Colonic mucosa (tissue), 4 donors: ENCODE measurements around the gene ALPK1. TPM values are rescaled to one million over a fixed set of nuclear protein-coding genes. Genes with fewer than 3 reads are reported as not detected.

Experiments used
- DNase-seq: peaks from one replicate; pipeline ENCODE4 v3.0.0-alpha.2; 2020
- H3K27ac ChIP-seq: fragments of 200-600 bp; one replicate; pipeline ENCODE4 v1.8.0; 2021
- H3K27me3 ChIP-seq: fragments of 200-600 bp; one replicate; pipeline ENCODE4 v1.8.0; 2021
- H3K36me3 ChIP-seq: fragments of 200-600 bp; one replicate; pipeline ENCODE4 v1.8.0; 2021
- H3K4me1 ChIP-seq: fragments of 200-600 bp; one replicate; pipeline ENCODE4 v1.8.0; 2021; ENCODE audit warnings: mild to moderate bottlenecking
- H3K4me3 ChIP-seq: fragments of 200-600 bp; one replicate; pipeline ENCODE4 v1.8.0; 2021
- H3K9ac ChIP-seq, 2 donors: one replicate each; pipeline ENCODE4 v1.7.0; 2013; ENCODE audit warnings: control low read depth in 2 of 2, low read depth in 2 of 2, low read length in 2 of 2
- H3K9me3 ChIP-seq: fragments of 200-600 bp; one replicate; pipeline ENCODE4 v1.8.0; 2021
- intact Hi-C: fragments of 100-400 bp; cut with DNase I; formaldehyde crosslinking; loops from one replicate; pipeline ENCODE4 v1.14.1; 2022
- total RNA-seq, 2 donors: library from RNA; stranded (reverse); fragmentation: NEBNext Ultra II Directional in 1 of 2; extraction: Animal tissue kit (Norgen Biotek cat#: 25700) in 1 of 2; gene quantifications; one replicate each; pipeline ENCODE4 v1.2.1, GENCODE V29; 2021
- TF ChIP-seq, protein P1 (sequence below): fragments of 200-600 bp; IDR thresholded peaks from one replicate; pipeline ENCODE4 v1.8.0; 2022; ENCODE audit warnings: antibody characterized with exemption, mild to moderate bottlenecking
- donor health status: healthy.
- donor health status: DM: no; HTN: no; CAD: no.
- donor health status: DM: no; HTN: no; CAD: no.

ALPK1 gene
- total RNA-seq, 2 donors from 2014 or later, result 22.5 to 22.9 TPM

DNA sequence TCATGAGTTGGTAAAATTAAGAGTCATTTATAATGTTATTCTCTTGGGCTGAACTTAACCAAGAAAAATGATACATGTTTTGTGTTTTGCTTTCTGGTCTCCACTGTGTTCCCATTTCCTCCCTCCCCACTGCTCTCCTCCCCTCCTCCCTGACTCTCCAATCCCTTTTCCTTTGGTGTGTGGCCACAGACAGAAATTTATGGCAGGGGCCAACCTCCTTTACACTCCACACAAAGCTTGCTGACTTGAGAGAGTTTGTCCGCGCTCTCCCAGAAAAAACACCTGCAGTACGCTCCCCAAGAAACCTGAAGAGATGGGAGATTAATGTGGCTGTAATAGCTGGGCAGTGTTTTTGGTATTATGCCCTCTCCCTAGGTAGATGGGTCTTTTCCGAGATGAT lies 88.9 kb downstream of the ALPK1 start:
- H3K36me3 ChIP-seq, result no peaks in the 10 kb centered on the region
- intact Hi-C loops, result no loop called here
- H3K9ac ChIP-seq, result no peak overlapping the region
- H3K27ac ChIP-seq, result no peak overlapping the region
- no peak overlapping the region for H3K4me3 ChIP-seq
- TF ChIP-seq, protein P1, sequence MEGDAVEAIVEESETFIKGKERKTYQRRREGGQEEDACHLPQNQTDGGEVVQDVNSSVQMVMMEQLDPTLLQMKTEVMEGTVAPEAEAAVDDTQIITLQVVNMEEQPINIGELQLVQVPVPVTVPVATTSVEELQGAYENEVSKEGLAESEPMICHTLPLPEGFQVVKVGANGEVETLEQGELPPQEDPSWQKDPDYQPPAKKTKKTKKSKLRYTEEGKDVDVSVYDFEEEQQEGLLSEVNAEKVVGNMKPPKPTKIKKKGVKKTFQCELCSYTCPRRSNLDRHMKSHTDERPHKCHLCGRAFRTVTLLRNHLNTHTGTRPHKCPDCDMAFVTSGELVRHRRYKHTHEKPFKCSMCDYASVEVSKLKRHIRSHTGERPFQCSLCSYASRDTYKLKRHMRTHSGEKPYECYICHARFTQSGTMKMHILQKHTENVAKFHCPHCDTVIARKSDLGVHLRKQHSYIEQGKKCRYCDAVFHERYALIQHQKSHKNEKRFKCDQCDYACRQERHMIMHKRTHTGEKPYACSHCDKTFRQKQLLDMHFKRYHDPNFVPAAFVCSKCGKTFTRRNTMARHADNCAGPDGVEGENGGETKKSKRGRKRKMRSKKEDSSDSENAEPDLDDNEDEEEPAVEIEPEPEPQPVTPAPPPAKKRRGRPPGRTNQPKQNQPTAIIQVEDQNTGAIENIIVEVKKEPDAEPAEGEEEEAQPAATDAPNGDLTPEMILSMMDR, result no peak
- no peaks in the 10 kb centered on the region for H3K27me3 ChIP-seq
- H3K4me1 ChIP-seq, result no peaks in the 10 kb centered on the region
- no peaks in the 10 kb centered on the region for H3K9me3 ChIP-seq
- DNase-seq, result no peak

DNA sequence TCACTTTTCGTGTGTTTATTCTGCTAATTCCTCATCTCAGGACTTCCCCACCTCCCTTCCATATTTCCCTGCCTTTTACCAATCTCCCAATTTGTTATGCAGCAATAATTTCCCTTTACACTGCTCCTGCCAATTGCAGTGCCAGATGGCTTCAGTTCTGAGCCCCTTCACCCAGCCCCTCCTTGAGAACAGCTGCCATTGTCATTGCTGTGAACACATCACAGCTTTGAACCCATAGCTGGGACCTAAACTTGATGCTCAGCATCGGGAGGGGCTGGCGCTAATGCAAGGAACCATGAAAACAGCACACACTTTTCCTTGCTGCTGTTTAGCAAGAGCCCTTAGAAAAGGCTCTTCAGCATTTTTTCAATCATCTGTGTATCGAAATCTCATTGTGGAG lies 104.9 kb downstream of the ALPK1 start:
- Histone ChIP-seq H3K9me3 (no peaks in the 10 kb centered on the region), H3K27ac (no peak overlapping the region), H3K4me3 (no peak overlapping the region), H3K4me1 (no peaks in the 10 kb centered on the region), H3K9ac (no peak overlapping the region), H3K27me3 (no peaks in the 10 kb centered on the region), H3K36me3 (no peaks in the 10 kb centered on the region)
- TF ChIP-seq, protein P1, result no peak
- no peak for DNase-seq
- intact Hi-C loops, result no loop called here

DNA sequence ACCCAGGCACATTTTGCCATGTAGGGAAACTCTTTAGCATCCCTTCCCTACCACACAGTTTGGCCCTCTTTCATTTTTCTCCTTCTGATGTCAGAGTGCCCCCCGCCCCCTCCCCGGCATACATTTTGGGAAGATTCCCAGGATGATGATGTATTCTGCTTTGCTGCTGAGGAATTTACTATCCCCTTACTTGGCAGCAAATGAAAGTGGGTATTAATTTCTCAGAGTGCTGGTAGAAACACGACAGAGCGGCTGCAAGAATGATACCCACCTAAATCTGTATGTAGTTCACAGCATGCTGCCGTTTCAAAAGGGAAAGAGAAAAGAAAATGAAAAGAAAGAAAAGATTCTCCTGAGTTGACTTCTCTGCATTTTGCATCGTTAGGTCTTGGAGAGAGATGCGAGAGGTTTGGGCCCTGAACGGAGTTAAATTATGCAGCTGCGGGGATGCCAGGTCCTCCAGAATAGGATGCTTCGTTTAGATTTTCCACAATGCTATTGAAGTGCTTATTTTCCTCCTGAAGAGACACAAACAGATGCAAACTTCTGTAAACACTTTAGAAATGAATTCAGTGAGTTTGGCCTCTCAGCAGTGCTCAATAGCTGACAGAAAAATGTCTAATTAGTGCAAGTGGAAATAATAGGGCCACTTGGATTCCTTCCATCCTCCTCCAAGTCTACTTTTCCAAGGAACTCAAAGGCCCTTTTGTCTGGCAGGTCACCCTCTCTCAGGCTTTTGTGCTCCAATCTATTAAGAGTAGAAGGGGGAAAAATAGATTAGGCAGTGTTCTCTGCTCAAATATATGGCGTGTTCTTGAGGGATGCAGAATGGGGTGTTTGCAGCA lies 106.2 kb downstream of the ALPK1 start:
- DNase-seq, result no peak
- intact Hi-C loops, result no loop called here

DNA sequence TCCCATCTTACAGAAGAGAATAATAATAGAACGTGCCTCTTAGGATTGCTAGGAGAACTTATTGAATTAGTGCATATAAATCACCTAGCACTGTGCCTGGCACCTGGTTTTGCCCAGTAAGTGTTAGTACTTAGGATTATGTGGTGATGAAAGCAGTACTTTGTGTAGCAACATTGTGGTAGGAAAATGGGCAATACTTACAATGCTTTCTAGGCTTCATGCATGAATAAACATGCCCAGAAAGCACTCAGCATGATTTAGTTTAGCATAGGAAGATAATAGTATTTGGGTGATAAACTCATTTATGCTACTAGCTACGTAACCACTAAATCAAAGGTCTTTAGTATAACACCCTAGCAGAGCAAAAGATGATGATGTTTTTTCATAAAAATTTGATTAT lies 113.2 kb downstream of the ALPK1 start:
- DNase-seq, result no peak
- H3K27ac ChIP-seq, result no peak overlapping the region
- TF ChIP-seq, protein P1, result no peak
- intact Hi-C loops, result no loop called here
- no peaks in the 10 kb centered on the region for H3K27me3 ChIP-seq
- H3K4me3 ChIP-seq, result no peak overlapping the region
- no peak overlapping the region for H3K9ac ChIP-seq
- no peaks in the 10 kb centered on the region for H3K36me3 ChIP-seq
- H3K9me3 ChIP-seq, result no peaks in the 10 kb centered on the region
- H3K4me1 ChIP-seq, result no peaks in the 10 kb centered on the region

More for the DNA sequence above, 106.2 kb downstream of the ALPK1 start:
- no peak overlapping the region for H3K27ac ChIP-seq
- H3K9ac ChIP-seq, result no peak overlapping the region
- no peaks in the 10 kb centered on the region for H3K9me3 ChIP-seq
- no peaks in the 10 kb centered on the region for H3K4me1 ChIP-seq
- TF ChIP-seq, protein P1, result no peak
- H3K36me3 ChIP-seq, result no peaks in the 10 kb centered on the region
- H3K27me3 ChIP-seq, result no peaks in the 10 kb centered on the region
- no peak overlapping the region for H3K4me3 ChIP-seq

DNA sequence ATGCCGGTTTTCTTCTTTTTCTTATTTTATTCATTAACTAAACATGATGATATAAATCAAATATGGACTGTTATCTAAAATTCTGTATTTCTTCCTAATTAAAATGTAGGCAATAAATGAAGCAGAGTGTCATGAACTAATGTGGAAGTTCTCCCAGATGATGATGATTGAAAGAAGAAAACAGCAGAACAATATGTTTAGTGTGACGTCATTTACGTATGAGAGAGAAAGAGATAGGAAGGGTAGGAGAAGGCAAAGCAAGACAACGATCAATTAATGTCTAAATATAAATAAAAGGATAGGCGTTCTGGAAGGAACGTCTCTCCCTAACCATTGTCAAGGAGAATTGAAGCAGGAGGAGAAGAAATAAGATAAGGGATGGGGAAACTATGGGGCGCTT lies 113.6 kb downstream of the ALPK1 start:
- intact Hi-C loops, result no loop called here
- no peak for DNase-seq
- H3K27me3 ChIP-seq, result no peaks in the 10 kb centered on the region
- H3K4me3 ChIP-seq, result no peak overlapping the region
- H3K4me1 ChIP-seq, result no peaks in the 10 kb centered on the region
- TF ChIP-seq, protein P1, result no peak
- H3K9ac ChIP-seq, result no peak overlapping the region
- no peaks in the 10 kb centered on the region for H3K9me3 ChIP-seq
- H3K27ac ChIP-seq, result no peak overlapping the region
- H3K36me3 ChIP-seq, result no peaks in the 10 kb centered on the region
